Progenitor cell of endocrine pancreas (in vitro differentiated cells): ENCODE measurements around the gene SLC5A11. TPM values are rescaled to one million over a fixed set of nuclear protein-coding genes. Genes with fewer than 3 reads are reported as not detected.
A peak's percentile ranks its signal among the peaks of the same experiment; 100 is the strongest.
"Not testable (repeated sequence)": the region's sequence is repeated elsewhere in the genome, so short reads cannot be mapped to it uniquely, and the experiment has no call there.

Source experiments
- DNase-seq: peaks from one replicate; pipeline ENCODE4 v3.0.0; 2021; ENCODE audit warnings: low spot score; ENCODE audit not compliant: unreplicated experiment
- H3K27ac Mint-ChIP-seq: 2 replicates; pipeline ENCODE4 v1.8.0; 2021; ENCODE audit warnings: mild to moderate bottlenecking, moderate library complexity, mixed read lengths
- H3K27me3 Mint-ChIP-seq: 2 replicates; pipeline ENCODE4 v1.8.0; 2021; ENCODE audit warnings: mixed read lengths
- H3K36me3 Mint-ChIP-seq: 2 replicates; pipeline ENCODE4 v1.8.0; 2022; ENCODE audit warnings: mixed read lengths; ENCODE audit not compliant: insufficient read depth
- H3K4me1 Mint-ChIP-seq: 2 replicates; pipeline ENCODE4 v1.8.0; 2021; ENCODE audit warnings: low read depth, mixed read lengths
- H3K4me3 Mint-ChIP-seq: 2 replicates; pipeline ENCODE4 v1.8.0; 2021; ENCODE audit warnings: low read depth, mild to moderate bottlenecking, moderate library complexity, mixed read lengths
- H3K9me3 Mint-ChIP-seq: 2 replicates; pipeline ENCODE4 v1.8.0; 2021; ENCODE audit warnings: low read depth, mixed read lengths
- CTCF ChIP-seq: fragments of 200-600 bp; sonication (generic); IDR thresholded peaks from one replicate; pipeline ENCODE4 v1.5.0; 2021; ENCODE audit warnings: antibody characterized with exemption, mild to moderate bottlenecking; ENCODE audit not compliant: unreplicated experiment
- total RNA-seq: library from RNA; stranded (reverse); gene quantifications from 2 replicates; pipeline ENCODE4 v1.2.1, GENCODE V29; 2021

The SLC5A11 gene
- total RNA-seq, 1 donor from 2014 or later, result 0.38 TPM

DNA sequence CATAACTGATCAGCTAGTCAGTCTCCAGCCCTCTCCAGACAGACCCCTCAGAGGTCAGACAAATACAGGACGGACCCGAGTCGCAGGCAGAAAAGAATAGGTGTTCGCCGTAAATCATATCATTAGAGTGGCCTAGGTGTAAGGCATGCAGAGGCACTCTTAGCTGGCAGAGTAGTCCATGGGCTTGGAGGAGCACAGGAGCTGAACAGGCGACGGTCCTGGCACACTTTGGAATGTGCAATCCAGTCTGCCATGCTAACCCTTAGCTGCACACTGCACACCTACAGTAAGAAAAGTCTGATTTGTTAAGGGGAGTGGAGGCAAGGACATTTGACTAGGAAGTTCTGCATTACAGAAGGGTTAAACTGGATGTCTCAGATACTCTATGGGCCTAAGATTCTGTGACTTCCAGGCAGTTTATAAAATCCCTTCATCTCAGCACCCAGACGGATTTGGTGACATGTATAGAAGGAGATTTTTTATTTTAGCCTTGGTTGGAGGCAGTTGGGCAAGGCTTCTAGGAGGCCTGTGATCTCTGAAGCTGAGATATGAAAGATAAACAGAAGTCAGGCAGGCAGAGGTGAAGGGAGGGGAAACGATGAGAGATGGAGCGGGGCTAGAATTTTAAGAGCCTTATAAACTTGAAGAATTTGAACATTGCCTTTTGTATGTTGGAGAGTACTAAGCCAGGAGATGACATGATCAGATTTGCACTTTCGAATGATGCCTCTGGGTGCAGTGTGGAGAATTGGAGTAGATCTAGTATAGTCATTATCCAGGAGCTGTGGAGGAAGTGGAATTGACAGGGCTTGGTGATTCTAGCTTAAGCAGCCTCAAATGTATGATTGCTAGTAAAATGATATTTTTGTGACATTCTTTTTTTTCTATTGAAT, 34.6 kb upstream of the SLC5A11 start:
- no peaks in the 10 kb centered on the region for H3K27me3 Mint-ChIP-seq
- peaks cover 27% of the 10 kb centered on the region for H3K36me3 Mint-ChIP-seq
- TF ChIP-seq CTCF, result no peak
- H3K9me3 Mint-ChIP-seq, result no peaks in the 10 kb centered on the region
- H3K4me1 Mint-ChIP-seq, result peaks cover 2% of the 10 kb centered on the region
- no peak for DNase-seq
- no peak overlapping the region for H3K4me3 Mint-ChIP-seq
- H3K27ac Mint-ChIP-seq, result peak overlapping the region; percentile 7

GRCh38 chr16:24812813-24813212, 33.0 kb upstream of the SLC5A11 start:
- not testable (repeated sequence) for H3K9me3 Mint-ChIP-seq, DNase-seq, H3K27ac Mint-ChIP-seq, H3K27me3 Mint-ChIP-seq, H3K4me3 Mint-ChIP-seq, H3K4me1 Mint-ChIP-seq
- H3K36me3 Mint-ChIP-seq, result peaks cover 28% of the 10 kb centered on the region

DNA sequence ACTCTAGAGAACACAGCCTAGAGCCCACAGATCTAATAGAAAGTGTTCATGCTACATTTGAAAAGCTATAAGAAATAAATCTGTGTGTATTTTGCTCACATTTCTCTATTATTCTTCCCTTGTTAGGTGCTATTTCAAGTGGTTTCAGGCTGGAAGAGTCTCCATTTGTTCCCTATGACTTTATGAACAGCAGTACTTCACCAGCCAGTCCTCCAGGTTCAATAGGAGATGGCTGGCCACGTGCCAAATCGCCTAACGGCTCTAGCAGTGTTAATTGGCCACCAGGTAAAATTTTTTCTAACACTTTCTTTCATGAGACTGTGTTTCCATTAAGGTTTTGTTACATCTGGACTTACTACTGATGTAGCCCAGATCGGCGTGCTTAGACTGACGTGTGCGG, 30.7 kb upstream of the SLC5A11 start:
- no peak overlapping the region for H3K4me3 Mint-ChIP-seq
- no peaks in the 10 kb centered on the region for H3K4me1 Mint-ChIP-seq
- no peak overlapping the region for H3K27ac Mint-ChIP-seq
- no peaks in the 10 kb centered on the region for H3K27me3 Mint-ChIP-seq
- H3K36me3 Mint-ChIP-seq, result peaks cover 34% of the 10 kb centered on the region
- no peak for TF ChIP-seq CTCF
- no peaks in the 10 kb centered on the region for H3K9me3 Mint-ChIP-seq
- no peak for DNase-seq

DNA sequence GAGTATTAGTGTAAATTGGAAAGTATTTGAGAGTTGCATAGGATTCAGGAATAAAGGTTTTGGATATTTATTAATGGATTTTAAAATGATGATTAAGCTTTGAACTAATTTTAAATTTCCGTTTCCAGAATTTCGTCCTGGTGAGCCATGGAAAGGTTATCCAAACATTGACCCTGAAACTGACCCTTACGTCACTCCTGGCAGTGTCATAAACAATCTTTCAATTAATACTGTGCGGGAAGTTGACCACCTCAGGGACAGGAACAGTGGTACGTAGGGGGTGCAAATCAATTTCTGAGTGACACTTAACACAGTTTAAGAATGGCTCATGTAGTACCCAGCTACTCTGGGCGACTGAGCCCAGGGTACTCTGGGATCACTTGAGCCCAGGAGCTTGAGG, 29.1 kb upstream of the SLC5A11 start:
- no peaks in the 10 kb centered on the region for H3K27me3 Mint-ChIP-seq
- no peaks in the 10 kb centered on the region for H3K4me1 Mint-ChIP-seq
- no peaks in the 10 kb centered on the region for H3K9me3 Mint-ChIP-seq
- DNase-seq, result no peak
- no peak overlapping the region for H3K4me3 Mint-ChIP-seq
- peak overlapping the region; percentile 68 for H3K27ac Mint-ChIP-seq
- TF ChIP-seq CTCF, result no peak
- H3K36me3 Mint-ChIP-seq, result peaks cover 34% of the 10 kb centered on the region

DNA sequence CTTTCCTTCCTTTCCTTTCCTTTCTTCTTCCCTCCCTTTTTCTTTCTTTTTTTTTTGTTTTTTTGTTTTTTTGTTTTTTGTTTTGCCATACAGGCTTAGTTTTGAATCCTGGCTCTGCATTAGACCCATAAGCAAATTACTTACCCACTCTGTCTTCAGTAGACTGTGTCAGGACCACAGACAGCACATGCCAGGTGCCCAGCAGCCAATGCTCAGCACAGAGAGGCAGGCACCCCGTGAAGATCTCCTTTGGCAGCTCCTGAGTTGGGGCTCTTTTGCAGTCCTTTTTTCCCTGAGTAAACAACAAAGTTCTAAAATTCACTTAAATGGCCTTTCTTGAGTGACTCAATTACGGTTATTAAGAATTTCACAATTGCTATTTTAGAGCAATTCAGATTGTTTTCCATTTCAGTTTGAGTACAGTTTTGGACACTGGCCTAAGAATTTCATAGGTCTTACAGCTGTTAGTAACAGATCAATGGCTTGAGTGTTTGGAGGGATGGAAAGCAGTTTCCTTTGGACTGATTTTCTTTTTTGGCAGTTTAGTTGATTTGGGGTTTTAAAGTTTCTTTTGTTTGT, 26.2 kb upstream of the SLC5A11 start:
- H3K27ac Mint-ChIP-seq, result no peak overlapping the region
- no peaks in the 10 kb centered on the region for H3K27me3 Mint-ChIP-seq
- H3K4me3 Mint-ChIP-seq, result no peak overlapping the region
- DNase-seq, result no peak
- no peak for TF ChIP-seq CTCF
- no peaks in the 10 kb centered on the region for H3K9me3 Mint-ChIP-seq
- peaks cover 37% of the 10 kb centered on the region for H3K36me3 Mint-ChIP-seq
- H3K4me1 Mint-ChIP-seq, result peaks cover 2% of the 10 kb centered on the region
